ENCODE results near the gene GRM2.

Gene GRM2

GRCh38 chr3:51703761-51704510, 2.9 kb upstream of the GRM2 start:
- TF ChIP-seq CTCF (IDR thresholded peaks at IDR 0.05; ENCODE audit: control insufficient read depth, extremely low read depth, insufficient read depth) = no peak
- H3K4me3 ChIP-seq (ENCODE audit: low read depth, low read length) = no peak overlapping the region
- DNase-seq (ENCODE audit: low read depth) = no peak

- TF ChIP-seq CTCF (IDR thresholded peaks at IDR 0.05; ENCODE audit: control insufficient read depth, extremely low read depth, insufficient read depth) = no peak
- H3K4me3 ChIP-seq (ENCODE audit: low read depth, low read length) = no peak overlapping the region
- DNase-seq (ENCODE audit: low read depth) = no peak
Observed at GRCh38 chr3:51704511-51704950, 2.3 kb upstream of the GRM2 start.

DNA sequence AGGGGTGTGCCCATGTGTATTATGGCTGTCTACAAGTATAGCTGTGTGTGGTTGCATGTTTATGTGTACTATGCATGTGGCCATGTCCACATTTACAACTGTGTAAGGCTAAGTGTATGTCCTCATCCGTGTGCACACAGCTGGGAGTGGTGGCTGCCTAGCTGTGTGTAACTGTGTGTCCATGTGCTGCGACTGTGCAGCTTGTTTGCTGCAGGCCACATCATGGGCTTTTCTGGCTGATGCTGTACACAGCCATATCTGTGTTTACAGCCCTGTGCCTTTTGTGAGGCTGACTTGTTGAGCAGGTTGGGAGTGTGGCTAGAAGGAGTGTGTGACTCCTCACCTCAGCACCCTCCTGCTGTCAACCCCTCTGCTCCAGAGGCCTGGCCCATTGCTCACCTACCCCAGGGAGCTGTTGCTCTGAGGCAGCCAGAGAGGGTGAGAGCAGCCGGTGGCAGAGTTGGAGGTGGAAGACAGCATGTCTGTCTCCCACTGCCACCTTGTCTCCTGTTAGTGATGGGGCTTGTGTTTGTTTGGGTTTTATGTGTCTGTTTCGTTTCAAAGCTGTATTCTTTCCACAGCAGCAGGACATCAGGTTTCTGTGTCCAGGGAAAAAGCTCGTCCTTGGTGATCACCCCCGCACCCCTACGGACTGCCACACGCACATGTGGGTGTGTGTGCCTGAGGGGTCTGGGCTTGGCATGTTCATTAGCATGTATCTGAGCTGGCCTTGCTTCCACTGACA, 1.4 kb upstream of the GRM2 start:
- no peak for DNase-seq (ENCODE audit: low read depth)
- TF ChIP-seq CTCF (IDR thresholded peaks at IDR 0.05; ENCODE audit: control insufficient read depth, extremely low read depth, insufficient read depth) = no peak
- H3K4me3 ChIP-seq (ENCODE audit: low read depth, low read length) = no peak overlapping the region

- TF ChIP-seq CTCF (IDR thresholded peaks at IDR 0.05; ENCODE audit: control insufficient read depth, extremely low read depth, insufficient read depth) = no peak
- no peak for DNase-seq (ENCODE audit: low read depth)
- no peak overlapping the region for H3K4me3 ChIP-seq (ENCODE audit: low read depth, low read length)
Observed at GRCh38 chr3:51706021-51706485, 815 bp upstream of the GRM2 start.

DNA sequence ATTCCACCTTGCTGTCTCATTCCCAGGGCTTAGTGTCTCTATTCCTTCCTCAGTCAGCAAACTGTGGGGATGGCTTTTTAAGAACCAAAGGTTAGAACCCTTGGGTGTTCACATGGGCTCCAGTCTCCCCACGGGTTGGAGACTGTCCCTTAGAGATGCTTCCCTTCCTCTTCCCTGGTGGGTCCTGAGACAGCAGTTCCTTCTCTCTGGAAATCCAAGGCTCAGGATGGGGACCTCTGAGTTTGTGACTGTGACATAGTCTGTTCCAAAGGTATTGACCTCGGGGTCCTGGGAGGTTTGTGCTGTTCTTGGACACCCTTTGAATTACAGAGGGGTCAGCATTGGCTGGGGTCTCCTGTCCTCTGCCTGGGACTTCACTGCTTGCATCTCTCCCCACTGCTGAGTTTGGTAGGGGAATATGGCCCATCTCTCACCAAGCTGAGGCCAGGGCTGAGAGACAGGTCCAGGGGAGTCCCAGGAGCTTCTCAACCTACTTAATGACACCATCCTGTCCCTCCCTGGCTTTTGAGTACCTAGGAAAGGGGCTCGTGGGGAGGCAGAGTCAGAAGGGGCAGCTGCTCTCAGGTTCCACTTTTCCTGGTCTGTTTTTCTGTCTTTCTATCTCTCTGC, 1.5 kb downstream of the GRM2 start:
- DNase-seq (ENCODE audit: low read depth) = no peak
- TF ChIP-seq CTCF (IDR thresholded peaks at IDR 0.05; ENCODE audit: control insufficient read depth, extremely low read depth, insufficient read depth) = no peak
- no peak overlapping the region for H3K4me3 ChIP-seq (ENCODE audit: low read depth, low read length)

DNA sequence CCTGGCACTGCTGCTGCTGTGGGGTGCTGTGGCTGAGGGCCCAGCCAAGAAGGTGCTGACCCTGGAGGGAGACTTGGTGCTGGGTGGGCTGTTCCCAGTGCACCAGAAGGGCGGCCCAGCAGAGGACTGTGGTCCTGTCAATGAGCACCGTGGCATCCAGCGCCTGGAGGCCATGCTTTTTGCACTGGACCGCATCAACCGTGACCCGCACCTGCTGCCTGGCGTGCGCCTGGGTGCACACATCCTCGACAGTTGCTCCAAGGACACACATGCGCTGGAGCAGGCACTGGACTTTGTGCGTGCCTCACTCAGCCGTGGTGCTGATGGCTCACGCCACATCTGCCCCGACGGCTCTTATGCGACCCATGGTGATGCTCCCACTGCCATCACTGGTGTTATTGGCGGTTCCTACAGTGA, 2.1 kb downstream of the GRM2 start:
- TF ChIP-seq CTCF (IDR thresholded peaks at IDR 0.05; ENCODE audit: control insufficient read depth, extremely low read depth, insufficient read depth) = no peak
- DNase-seq (ENCODE audit: low read depth) = no peak
- H3K4me3 ChIP-seq (ENCODE audit: low read depth, low read length) = no peak overlapping the region
